GM21825 (cell line): Measurements from ENCODE around the gene PFDN1.

Experiments
- ATAC-seq: cut with Tn5 transposase; IDR thresholded peaks from one replicate; pipeline ENCODE4 v1.9.1; 2021; ENCODE audit warnings: mild to moderate bottlenecking, moderate library complexity; ENCODE audit not compliant: unreplicated experiment

PFDN1 gene

DNA sequence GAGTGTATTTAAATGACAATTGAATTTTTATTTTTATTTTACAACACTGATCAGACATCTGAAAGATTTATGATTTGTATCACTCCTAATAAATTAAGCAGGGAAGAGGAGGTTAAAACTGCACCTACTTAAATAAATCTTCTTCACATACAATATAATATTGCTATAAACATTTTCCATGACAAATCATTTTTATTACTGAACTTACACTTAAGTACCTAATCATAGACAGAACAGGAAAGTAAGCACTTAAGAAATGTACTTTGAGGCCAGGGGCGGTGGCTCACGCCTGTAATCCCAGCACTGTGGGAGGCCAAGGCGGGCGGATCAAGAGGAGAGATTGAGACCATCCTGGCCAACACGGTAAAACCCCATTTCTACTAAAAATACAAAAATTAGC is 3.8 kb downstream of the PFDN1 start:
- ATAC-seq, result no peak

- no peak for ATAC-seq
Observed at GRCh38 chr5:140298183-140298601, 4.7 kb downstream of the PFDN1 start.

DNA sequence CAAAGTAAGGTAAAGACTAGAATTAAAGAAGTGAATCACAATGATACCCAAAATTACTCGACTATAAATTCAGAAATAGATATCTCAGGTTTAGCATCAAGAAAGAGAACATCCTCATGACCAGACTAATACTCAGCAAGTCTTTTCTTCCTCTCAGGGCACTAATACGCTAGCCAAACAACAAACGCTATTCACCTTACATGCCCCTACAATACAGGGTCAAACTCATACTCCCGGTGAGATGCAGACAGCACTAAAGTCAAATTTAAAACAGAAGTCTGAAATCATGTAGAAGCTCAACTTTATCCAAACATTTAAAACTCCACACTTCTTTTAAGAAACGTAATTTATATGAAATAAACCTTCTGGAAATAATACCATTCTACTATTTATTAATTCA is 5.6 kb downstream of the PFDN1 start:
- ATAC-seq, result no peak

DNA sequence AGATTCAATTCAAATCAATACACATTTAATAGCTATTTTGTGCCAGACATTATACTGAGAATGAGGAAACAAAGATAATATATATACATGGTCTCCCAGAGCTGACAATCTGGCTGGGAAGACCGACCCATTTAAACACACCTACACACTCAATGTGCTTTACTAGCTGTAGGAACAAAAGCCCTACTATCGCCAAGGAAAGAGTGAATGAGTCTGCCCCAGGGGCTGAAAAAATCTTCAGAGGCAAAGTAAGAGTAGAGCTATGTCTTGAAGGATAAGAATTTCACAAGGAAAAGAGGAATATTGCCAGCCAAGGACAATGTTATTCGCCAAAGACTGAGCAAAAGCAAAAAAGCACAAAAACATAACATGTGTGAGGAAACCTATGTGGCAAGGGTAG is 6.6 kb downstream of the PFDN1 start:
- no peak for ATAC-seq

DNA sequence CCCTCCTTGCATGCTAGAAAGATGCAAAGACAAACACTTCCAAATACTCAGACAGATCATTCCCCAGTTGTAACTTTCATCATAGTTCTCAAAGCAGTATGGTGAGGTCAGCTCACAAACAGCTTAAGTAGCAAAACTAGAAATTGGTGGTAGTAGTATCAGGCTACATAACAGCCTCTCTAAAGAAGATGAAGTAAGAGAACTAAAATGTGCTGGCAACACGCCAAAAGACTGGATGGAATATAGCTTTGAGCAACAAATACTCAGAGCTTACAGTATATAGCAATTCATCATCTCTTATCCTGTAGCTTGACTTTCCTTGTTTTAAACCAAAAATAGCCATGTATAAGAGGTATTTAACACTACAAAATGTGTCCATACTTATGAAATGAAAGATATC is 7.5 kb downstream of the PFDN1 start:
- no peak for ATAC-seq

GRCh38 chr5:140294753-140295152 is 8.1 kb downstream of the PFDN1 start:
- ATAC-seq, result no peak

DNA sequence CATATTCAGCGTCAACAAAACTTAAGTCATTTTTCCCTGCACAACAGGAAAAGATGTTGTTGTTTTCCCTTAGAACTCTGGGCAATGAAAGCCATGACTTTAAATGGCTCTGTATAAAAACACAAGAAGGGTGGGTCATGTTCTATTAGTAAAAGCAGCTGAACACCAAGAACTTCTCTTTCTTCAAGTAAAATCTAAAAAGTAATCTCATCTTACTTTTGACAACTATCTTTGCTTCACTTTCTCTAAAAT is 9.1 kb downstream of the PFDN1 start:
- ATAC-seq, result no peak

DNA sequence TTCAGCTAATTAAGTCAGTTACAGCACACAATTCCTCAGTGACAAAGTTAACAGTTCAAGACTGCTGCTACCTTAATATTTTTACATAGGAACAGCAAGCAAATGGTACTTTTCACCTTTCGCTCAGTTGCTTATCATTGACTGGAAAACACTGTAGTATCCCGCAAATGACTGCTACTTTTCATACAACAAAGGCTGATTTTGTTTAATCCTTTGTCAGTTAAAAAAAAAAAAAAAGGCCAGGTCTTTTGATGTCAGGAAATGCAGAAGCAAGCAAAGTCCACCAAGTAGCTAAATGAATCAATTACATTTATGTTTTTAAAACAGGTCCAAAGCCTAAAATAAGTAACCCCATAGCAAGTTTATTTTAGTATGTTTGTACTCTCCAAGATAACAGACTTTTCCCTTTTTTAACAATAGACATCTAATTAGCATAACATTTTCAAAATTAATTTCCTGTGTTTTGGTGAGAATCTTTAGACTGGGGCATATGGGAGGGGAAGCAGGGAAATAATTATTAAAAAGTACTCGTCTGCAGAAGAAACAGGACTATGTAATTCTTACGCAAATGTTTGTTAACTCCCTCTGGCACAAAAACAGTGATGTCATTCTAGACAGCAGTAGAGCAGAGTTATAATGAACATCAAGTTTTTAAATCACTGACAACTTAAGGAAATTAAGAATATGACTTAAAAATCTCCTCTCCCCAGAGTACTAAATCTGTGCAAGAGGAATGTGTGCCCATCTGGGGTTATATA is 9.6 kb downstream of the PFDN1 start:
- ATAC-seq, result no peak

- no peak for ATAC-seq
Observed at GRCh38 chr5:140292212-140293036, 10.5 kb downstream of the PFDN1 start.

- no peak for ATAC-seq
Observed at GRCh38 chr5:140287801-140288521, 14.9 kb downstream of the PFDN1 start.

DNA sequence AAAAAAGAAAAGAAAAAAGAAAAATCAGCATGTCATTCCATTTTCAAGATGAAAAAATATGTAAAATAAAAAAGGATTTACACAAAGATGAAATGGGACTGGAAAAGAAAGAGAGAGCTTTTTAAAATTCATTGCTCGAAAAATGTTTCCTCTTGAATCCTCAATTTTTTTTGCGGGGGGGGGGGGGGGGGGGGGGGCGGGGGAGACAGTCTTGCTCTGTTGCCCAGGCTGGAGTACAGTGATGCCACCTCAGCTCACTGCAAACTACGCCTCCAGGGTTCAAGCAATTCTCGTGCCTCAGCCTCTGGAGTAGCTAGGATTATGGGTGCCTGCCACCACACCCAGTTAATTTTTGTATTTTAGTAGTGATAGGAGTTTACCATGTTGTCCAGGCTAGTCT is 16.5 kb downstream of the PFDN1 start:
- ATAC-seq, result no peak

- ATAC-seq, result no peak
Observed at GRCh38 chr5:140284013-140284412, 18.9 kb downstream of the PFDN1 start.

- no peak for ATAC-seq
Observed at GRCh38 chr5:140282266-140282665, 20.6 kb downstream of the PFDN1 start.

GRCh38 chr5:140275837-140276236 is 27.1 kb downstream of the PFDN1 start:
- ATAC-seq, result no peak

- ATAC-seq, result no peak
Observed at GRCh38 chr5:140273401-140273877, 29.5 kb downstream of the PFDN1 start.

GRCh38 chr5:140270008-140270407 is 32.9 kb downstream of the PFDN1 start:
- no peak for ATAC-seq

DNA sequence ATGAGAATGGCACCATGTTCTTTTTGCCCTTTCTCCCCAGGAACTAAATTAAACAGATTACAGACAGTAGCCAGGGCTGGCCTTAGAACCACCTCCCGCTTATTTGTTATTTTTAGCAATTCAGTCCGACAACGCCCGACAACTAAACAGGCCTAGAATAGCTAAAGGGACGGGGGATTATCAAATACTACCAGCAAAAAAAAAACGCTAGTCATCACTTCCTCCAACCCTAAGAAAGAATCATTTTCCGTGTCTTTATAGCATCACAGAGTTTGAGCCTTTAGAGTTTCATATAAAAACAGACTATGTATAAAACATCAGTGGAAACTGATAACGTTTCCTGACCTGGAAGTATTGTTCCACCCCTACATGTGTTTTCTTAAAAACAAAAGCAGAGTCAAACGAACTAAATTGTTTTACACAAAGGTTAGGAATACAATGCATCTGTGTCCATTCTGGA is 35.3 kb downstream of the PFDN1 start:
- ATAC-seq, result no peak

- no peak for ATAC-seq
Observed at GRCh38 chr5:140267201-140267540, 35.7 kb downstream of the PFDN1 start.

DNA sequence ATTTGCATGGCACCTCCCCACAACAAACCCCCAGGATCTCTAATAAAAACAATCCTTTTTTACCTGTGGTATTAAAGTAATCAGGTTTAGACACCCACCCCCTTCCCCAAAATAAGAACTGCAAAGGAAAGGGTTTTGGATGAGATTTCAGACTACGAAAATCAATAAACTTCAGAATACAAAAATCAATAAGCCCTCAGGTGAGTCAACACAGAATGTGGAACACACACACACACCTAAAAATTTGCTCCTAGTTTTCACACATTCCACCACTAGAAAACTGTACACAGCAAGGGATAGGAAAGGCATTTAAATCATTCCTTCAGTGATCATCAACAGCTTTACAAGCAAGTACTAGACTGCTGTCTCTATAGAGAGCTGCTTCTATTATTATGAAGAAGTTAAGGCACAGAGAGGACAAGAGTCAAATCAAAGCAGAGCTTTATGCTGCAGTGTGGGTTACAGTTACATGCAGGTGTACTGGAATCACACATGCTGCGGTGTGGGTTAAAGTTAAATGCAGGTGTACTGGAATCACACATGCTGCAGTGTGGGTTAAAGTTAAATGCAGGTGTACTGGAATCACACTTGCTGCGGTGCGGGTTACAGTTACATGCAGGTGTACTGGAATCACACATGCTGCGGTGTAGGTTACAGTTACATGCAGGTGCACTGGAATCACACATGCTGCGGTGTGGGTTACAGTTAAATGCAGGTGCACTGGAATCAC is 36.3 kb downstream of the PFDN1 start:
- no peak for ATAC-seq

- no peak for ATAC-seq
Observed at GRCh38 chr5:140265845-140266244, 37.1 kb downstream of the PFDN1 start.

DNA sequence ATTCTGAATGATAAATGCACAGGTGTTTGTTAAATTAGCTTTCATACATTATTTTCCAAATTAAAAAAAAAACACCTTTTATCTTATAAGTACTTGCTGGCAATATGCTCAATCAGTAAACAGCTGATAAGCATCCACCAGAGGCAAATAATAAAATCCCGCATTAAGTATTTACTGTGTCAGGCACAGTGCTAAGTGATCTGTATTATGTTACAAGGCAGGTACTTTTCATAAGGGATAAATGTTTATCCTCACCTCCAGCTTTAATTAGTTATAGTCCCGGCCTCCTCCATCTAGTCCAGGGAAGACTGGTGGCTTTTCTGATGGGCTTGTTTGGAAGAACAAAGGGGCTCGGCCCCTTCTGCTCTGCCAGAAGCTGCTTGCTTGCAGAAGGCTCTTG is 40.1 kb downstream of the PFDN1 start:
- ATAC-seq, result no peak
